Mucosa of descending colon (tissue), 3 donors: ENCODE results near the gene ADISSP. TPM values are rescaled to one million over a fixed set of nuclear protein-coding genes. Genes with fewer than 3 reads are reported as not detected.

Experiments
- ATAC-seq: fragments of 200-7000 bp; cut with Tn5 transposase; one replicate; pipeline ENCODE4 v1.9.1; 2020; ENCODE audit warnings: mild to moderate bottlenecking, moderate library complexity
- DNase-seq, 3 donors: peaks; one replicate each; pipeline ENCODE4 v3.0.0-alpha.2; 2020
- H3K36me3 ChIP-seq: fragments of 200-600 bp; one replicate; pipeline ENCODE4 v1.8.0; 2021; ENCODE audit warnings: low read depth, mild to moderate bottlenecking
- H3K4me1 ChIP-seq: fragments of 200-600 bp; one replicate; pipeline ENCODE4 v1.8.0; 2021; ENCODE audit warnings: low read depth, mild to moderate bottlenecking
- H3K4me3 ChIP-seq: fragments of 200-600 bp; one replicate; pipeline ENCODE4 v1.8.0; 2021; ENCODE audit warnings: mild to moderate bottlenecking
- H3K9me3 ChIP-seq: fragments of 200-600 bp; one replicate; pipeline ENCODE4 v1.8.0; 2021; ENCODE audit warnings: mild to moderate bottlenecking
- CTCF ChIP-seq: fragments of 200-600 bp; IDR thresholded peaks from one replicate; pipeline ENCODE4 v1.8.0; 2022; ENCODE audit warnings: antibody characterized with exemption, mild to moderate bottlenecking
- intact Hi-C, 2 donors: fragments of 100-400 bp; cut with DNase I in 1 of 2; cut with micrococcal nuclease in 1 of 2; formaldehyde crosslinking; loops; one replicate each; pipeline versions ENCODE4 v1.11.0 to v1.11.1; 2022; cut with DNase I, micrococcal nuclease
- total RNA-seq, 3 donors: library from RNA; stranded (reverse); fragmentation: NEBNext Ultra II Directional in 2 of 3; extraction: Animal tissue kit (Norgen Biotek cat#: 25700) in 2 of 3; gene quantifications; one replicate each; pipeline versions ENCODE4 v1.2.1 to v1.2.4, GENCODE V29; 2021 to 2023
- donor health status: DM: no; HTN: no; CAD: no; lungs with moderate emphysema.
- donor health status: DM: no; HTN: no; CAD: no.
- donor health status: DM: no; HTN: yes; CAD: no.

The ADISSP gene
- total RNA-seq, 3 donors from 2014 or later: 14.5 to 69.6 (median 26.5) TPM

- H3K9me3 ChIP-seq: no peaks in the 10 kb centered on the region
- H3K4me3 ChIP-seq: no peak overlapping the region
- ATAC-seq: no peak
- no peaks in the 10 kb centered on the region for H3K36me3 ChIP-seq
- H3K4me1 ChIP-seq: peaks cover 10% of the 10 kb centered on the region
- DNase-seq: no peak
- TF ChIP-seq CTCF: no peak
- intact Hi-C loops: no loop called here
Measured at GRCh38 chr20:3771552-3772058, 4.1 kb upstream of the ADISSP start.

- H3K4me1 ChIP-seq: peaks cover 14% of the 10 kb centered on the region
- intact Hi-C loops: no loop called here
- peak; percentile 79 to 89 (median 84) for DNase-seq
- peak; percentile 56 for ATAC-seq
- TF ChIP-seq CTCF: peak; percentile 19
- H3K36me3 ChIP-seq: no peaks in the 10 kb centered on the region
- H3K9me3 ChIP-seq: no peaks in the 10 kb centered on the region
- peak overlapping the region; percentile 37 for H3K4me3 ChIP-seq
Measured at GRCh38 chr20:3768342-3769130, 983 bp upstream of the ADISSP start.

DNA sequence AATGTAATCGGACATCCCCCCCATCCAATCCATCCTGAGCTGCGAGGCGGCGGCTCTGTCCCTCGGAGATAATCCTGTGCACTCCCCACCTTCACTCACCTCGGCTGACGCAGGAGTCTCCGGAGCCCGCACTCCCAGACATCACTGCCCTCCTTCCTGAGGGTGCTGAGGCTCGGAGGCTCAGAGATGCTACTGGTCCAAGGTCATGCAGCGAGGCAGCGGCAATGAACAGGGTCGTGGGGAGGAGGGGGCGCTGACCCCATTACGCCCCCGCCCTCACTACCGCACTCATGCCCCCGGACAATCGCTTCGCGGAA is 485 bp downstream of the ADISSP start:
- no peak for TF ChIP-seq CTCF
- DNase-seq: peak in 1 of 3 donors; percentile 66
- Histone ChIP-seq H3K4me1 (peaks cover 14% of the 10 kb centered on the region), H3K9me3 (no peaks in the 10 kb centered on the region), H3K36me3 (no peaks in the 10 kb centered on the region), H3K4me3 (no peak overlapping the region)
- intact Hi-C loops: no loop called here
- peak; percentile 12 for ATAC-seq

DNA sequence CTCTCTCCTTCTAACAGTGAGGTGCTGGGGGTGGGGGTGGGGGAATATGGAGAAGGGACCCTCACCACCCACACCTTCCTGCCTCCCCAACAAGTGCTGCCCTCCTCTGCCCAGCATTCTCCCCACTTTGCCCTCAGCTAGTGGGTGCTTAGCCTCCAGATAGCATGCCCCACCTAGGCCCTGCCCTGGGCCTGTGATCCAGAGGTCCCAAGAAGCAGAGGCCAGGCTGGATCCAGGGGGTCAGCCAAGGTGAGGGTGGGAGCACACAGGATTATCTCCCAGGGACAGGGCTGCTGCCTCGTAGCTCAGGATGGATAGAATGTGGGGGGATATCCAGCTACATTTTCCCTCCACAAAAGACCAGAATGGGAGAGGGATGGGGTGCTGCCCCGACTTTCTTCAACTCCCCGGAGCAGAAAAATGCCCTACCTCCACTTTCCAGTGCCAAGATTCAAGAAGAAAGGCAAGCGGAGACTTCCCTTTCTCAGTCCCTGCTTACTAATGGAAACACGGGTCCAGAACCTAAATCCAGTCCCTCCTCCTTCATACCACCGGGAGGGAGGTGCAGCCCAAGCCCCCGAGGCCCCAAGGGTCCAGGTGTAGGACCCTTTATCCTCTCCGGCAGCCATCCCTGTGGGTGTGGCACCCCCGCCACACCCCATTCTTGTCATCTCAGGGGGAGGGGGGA is 987 bp downstream of the ADISSP start:
- intact Hi-C loops: no loop called here
- peaks cover 14% of the 10 kb centered on the region for H3K4me1 ChIP-seq
- TF ChIP-seq CTCF: no peak
- ATAC-seq: no peak
- no peak for DNase-seq
- H3K4me3 ChIP-seq: no peak overlapping the region
- no peaks in the 10 kb centered on the region for H3K36me3 ChIP-seq
- no peaks in the 10 kb centered on the region for H3K9me3 ChIP-seq

- no peak for ATAC-seq
- H3K9me3 ChIP-seq: no peaks in the 10 kb centered on the region
- no peak for TF ChIP-seq CTCF
- H3K36me3 ChIP-seq: no peaks in the 10 kb centered on the region
- no peak for DNase-seq
- H3K4me1 ChIP-seq: peaks cover 14% of the 10 kb centered on the region
- no peak overlapping the region for H3K4me3 ChIP-seq
- intact Hi-C loops: no loop called here
Measured at GRCh38 chr20:3765171-3765882, 2.2 kb downstream of the ADISSP start.
